Panc1 (cell line): ENCODE results near the gene THOC7. TPM values are rescaled to one million over a fixed set of nuclear protein-coding genes. Genes with fewer than 3 reads are reported as not detected.

ENCODE experiments used
- ATAC-seq: fragments of 200-7000 bp; cut with Tn5 transposase; 2 replicates; pipeline ENCODE4 v1.9.1; 2020; ENCODE audit warnings: mild to moderate bottlenecking, moderate library complexity
- BruUV-seq: library from RNA; stranded (reverse); fragments of 400-500 nt; replicated peaks from 2 replicates; lab custom pipeline; 2021; lab: Mats Ljungman, UMichigan
- CTCF ChIA-PET: fragments of 300-600 bp; sonication (Branson Sonifier 250); formaldehyde crosslinking; loops from one replicate; lab custom pipeline; 2022; ENCODE audit warnings: antibody characterized with exemption; lab: Charles Lee
- POLR2A ChIA-PET: fragments of 300-600 bp; sonication (Branson Sonifier 250); formaldehyde crosslinking; loops from one replicate; lab custom pipeline; 2022; ENCODE audit warnings: antibody characterized with exemption; lab: Charles Lee
- DNase-seq: peaks from one replicate; pipeline ENCODE4 v3.0.0-alpha.2; 2010; ENCODE audit warnings: low read depth, low spot score
- H3K27ac ChIP-seq: 2 replicates; pipeline ENCODE4 v1.5.1; 2011; ENCODE audit warnings: mild to moderate bottlenecking, low read length, inconsistent platforms
- H3K27me3 ChIP-seq: fragments of 200-500 bp; sonication (Bioruptor generic); 2 replicates; pipeline ENCODE4 v1.6.0; 2014; ENCODE audit warnings: low read length, inconsistent platforms; ENCODE audit not compliant: control insufficient read depth, insufficient read depth
- H3K36me3 ChIP-seq: fragments of 200-500 bp; sonication (Bioruptor generic); 2 replicates; pipeline ENCODE4 v1.5.1; 2014; ENCODE audit warnings: inconsistent platforms, mild to moderate bottlenecking, low read length, moderate library complexity; ENCODE audit not compliant: control insufficient read depth, insufficient read depth
- H3K4me1 ChIP-seq: 2 replicates; pipeline ENCODE4 v1.5.1; 2011; ENCODE audit warnings: inconsistent platforms, mild to moderate bottlenecking, low read length, moderate library complexity; ENCODE audit not compliant: control insufficient read depth, insufficient read depth
- H3K4me3 ChIP-seq, 2 experiments: 2 replicates each; pipeline ENCODE4 v1.5.1; 2011 to 2012; ENCODE audit warnings: low read depth in 2 of 2, low read length in 2 of 2, mild to moderate bottlenecking in 2 of 2, inconsistent platforms in 1 of 2, moderate library complexity in 1 of 2
- H3K9me3 ChIP-seq: fragments of 200-500 bp; sonication (Bioruptor generic); 2 replicates; pipeline ENCODE4 v1.5.1; 2014; ENCODE audit warnings: low read depth, mild to moderate bottlenecking, inconsistent platforms, low read length, moderate library complexity; ENCODE audit not compliant: control insufficient read depth, insufficient read depth
- CTCF ChIP-seq: fragments of 450-650 bp; IDR thresholded peaks from 2 replicates; pipeline ENCODE4 v1.5.1; 2017; ENCODE audit warnings: mild to moderate bottlenecking
- POLR2AphosphoS5 ChIP-seq: IDR thresholded peaks from 2 replicates; pipeline ENCODE4 v1.6.1; 2012; ENCODE audit warnings: mild to moderate bottlenecking, low read depth, low read length, moderate library complexity
- REST ChIP-seq, 2 experiments: IDR thresholded peaks; 2 replicates each; pipeline ENCODE4 v1.6.1; 2011 to 2012; ENCODE audit warnings: low read depth in 2 of 2, control low read depth in 1 of 2, low read length in 1 of 2, mild to moderate bottlenecking in 1 of 2, moderate library complexity in 1 of 2; ENCODE audit not compliant: insufficient read depth in 1 of 2
- SIN3A ChIP-seq: IDR thresholded peaks from 2 replicates; pipeline ENCODE4 v1.6.1; 2012; ENCODE audit warnings: low read depth, mild to moderate bottlenecking, low read length, moderate library complexity, borderline replicate concordance; ENCODE audit not compliant: insufficient read depth
- TCF7L2 ChIP-seq: IDR thresholded peaks from 2 replicates; pipeline ENCODE4 v1.6.1; 2011; ENCODE audit warnings: mild to moderate bottlenecking, low read depth, low read length, inconsistent platforms
- in situ Hi-C: cut with HindIII; loops from 2 replicates; pipeline ENCODE4 v1.10.0; 2016; ENCODE audit warnings: low sequenced_read_pairs, low pct_unique_long_range_greater_than_20kb
- intact Hi-C: fragments of 100-400 bp; cut with micrococcal nuclease; formaldehyde crosslinking; loops from one replicate; pipeline ENCODE4 v1.10.0; 2022; ENCODE audit not compliant: unreplicated experiment
- total RNA-seq: library from RNA; stranded (reverse); gene quantifications from one replicate; pipeline ENCODE4 v1.2.1, GENCODE V29; 2021; ENCODE audit not compliant: unreplicated experiment

The THOC7 gene
- total RNA-seq, 1 experiment from 2014 or later = 64.3 TPM

GRCh38 chr3:63851287-63851686 is 12.3 kb downstream of the THOC7 start:
- H3K4me3 ChIP-seq = no peak overlapping the region
- H3K27ac ChIP-seq = no peak overlapping the region
- H3K27me3 ChIP-seq = no peaks in the 10 kb centered on the region
- no peaks in the 10 kb centered on the region for H3K36me3 ChIP-seq
- POLR2A ChIA-PET = no interaction called here
- in situ Hi-C loops (no loop called here), intact Hi-C loops (no loop called here)
- DNase-seq (no peak), ATAC-seq (no peak)
- H3K4me1 ChIP-seq = no peaks in the 10 kb centered on the region
- CTCF ChIA-PET = no interaction called here
- TF ChIP-seq TCF7L2 = no peak
- TF ChIP-seq SIN3A = no peak
- no peaks in the 10 kb centered on the region for H3K9me3 ChIP-seq
- no TSS peak for BruUV-seq

- ChIA-PET POLR2A (no interaction called here), CTCF (no interaction called here)
- no peak for DNase-seq
- TF ChIP-seq SIN3A = no peak
- TF ChIP-seq CTCF = no peak
- no peak for TF ChIP-seq POLR2AphosphoS5
- TF ChIP-seq REST (IDR thresholded peaks at IDR 0.05; ENCODE audit: insufficient read depth in 1 of 2, low read depth in 2 of 2, low read length in 1 of 2) = no peak
- no peak for TF ChIP-seq TCF7L2
- no peak overlapping the region for H3K27ac ChIP-seq
- in situ Hi-C loops = no loop called here
- no peaks in the 10 kb centered on the region for H3K9me3 ChIP-seq
- intact Hi-C loops = no loop called here
- ATAC-seq = no peak
- no peaks in the 10 kb centered on the region for H3K36me3 ChIP-seq
- no peaks in the 10 kb centered on the region for H3K27me3 ChIP-seq
- BruUV-seq = no TSS peak
- H3K4me3 ChIP-seq = no peak overlapping the region
- H3K4me1 ChIP-seq = no peaks in the 10 kb centered on the region
Measured at GRCh38 chr3:63849175-63849574, 14.4 kb downstream of the THOC7 start.

GRCh38 chr3:63847718-63848450 is 15.7 kb downstream of the THOC7 start:
- TF ChIP-seq REST (IDR thresholded peaks at IDR 0.05; ENCODE audit: insufficient read depth in 1 of 2, low read depth in 2 of 2, low read length in 1 of 2) = no peak
- TF ChIP-seq POLR2AphosphoS5 = no peak
- TF ChIP-seq SIN3A = no peak
- no peak for TF ChIP-seq CTCF
- no peak for TF ChIP-seq TCF7L2
- Histone ChIP-seq H3K27me3 (no peaks in the 10 kb centered on the region), H3K9me3 (no peaks in the 10 kb centered on the region), H3K36me3 (no peaks in the 10 kb centered on the region), H3K4me1 (no peaks in the 10 kb centered on the region), H3K27ac (no peak overlapping the region), H3K4me3 (no peak overlapping the region)
- intact Hi-C loops (no loop called here), in situ Hi-C loops (no loop called here)
- BruUV-seq = no TSS peak
- CTCF ChIA-PET = interaction anchor here (0.7 kb wide), 1 partner anchor 65 kb away, joined by 10 read pairs; the partner anchor contains the start of gene SCAANT1
- ATAC-seq (no peak), DNase-seq (no peak)
- POLR2A ChIA-PET = no interaction called here
